Measurements from ENCODE around the gene HSF5. TPM values are rescaled to one million over a fixed set of nuclear protein-coding genes. Genes with fewer than 3 reads are reported as not detected.

Gene HSF5
- total RNA-seq, 1 donor from 2014 or later: 0.32 TPM

- ATAC-seq: no peak
- no peak for TF ChIP-seq CTCF (IDR thresholded peaks at IDR 0.05)
- H3K4me1 ChIP-seq: peaks cover 9% of the 10 kb centered on the region
- no peak for DNase-seq
- no peaks in the 10 kb centered on the region for H3K27me3 ChIP-seq (ENCODE audit: low read depth)
- intact Hi-C loops (cut with DNase I): no loop called here
- no peak overlapping the region for H3K27ac ChIP-seq
- no peak overlapping the region for H3K4me3 ChIP-seq
- H3K36me3 ChIP-seq: peaks cover 96% of the 10 kb centered on the region
- H3K9me3 ChIP-seq: no peaks in the 10 kb centered on the region
These were observed 13.2 kb upstream of the HSF5 start for GRCh38 chr17:58501451-58501850.

- Histone ChIP-seq H3K4me3 (no peak overlapping the region), H3K36me3 (peaks cover 96% of the 10 kb centered on the region), H3K9me3 (no peaks in the 10 kb centered on the region), H3K27ac (no peak overlapping the region), H3K4me1 (no peaks in the 10 kb centered on the region), H3K27me3 (ENCODE audit: low read depth) (no peaks in the 10 kb centered on the region)
- no peak for TF ChIP-seq CTCF (IDR thresholded peaks at IDR 0.05)
- DNase-seq (no peak), ATAC-seq (no peak)
- intact Hi-C loops (cut with DNase I): no loop called here
These were observed 10.1 kb upstream of the HSF5 start for GRCh38 chr17:58498177-58498828.

- no peaks in the 10 kb centered on the region for H3K4me1 ChIP-seq
- peaks cover 96% of the 10 kb centered on the region for H3K36me3 ChIP-seq
- intact Hi-C loops (cut with DNase I): no loop called here
- H3K27me3 ChIP-seq (ENCODE audit: low read depth): no peaks in the 10 kb centered on the region
- no peak for ATAC-seq
- no peaks in the 10 kb centered on the region for H3K9me3 ChIP-seq
- H3K4me3 ChIP-seq: no peak overlapping the region
- H3K27ac ChIP-seq: no peak overlapping the region
- DNase-seq: no peak
- no peak for TF ChIP-seq CTCF (IDR thresholded peaks at IDR 0.05)
These were observed 5.3 kb upstream of the HSF5 start for GRCh38 chr17:58493506-58493905.

GRCh38 chr17:58492238-58493121 is 4.3 kb upstream of the HSF5 start:
- Histone ChIP-seq H3K4me3 (no peak overlapping the region), H3K9me3 (no peaks in the 10 kb centered on the region), H3K36me3 (peaks cover 96% of the 10 kb centered on the region), H3K27me3 (ENCODE audit: low read depth) (no peaks in the 10 kb centered on the region), H3K4me1 (no peaks in the 10 kb centered on the region), H3K27ac (no peak overlapping the region)
- DNase-seq (no peak), ATAC-seq (no peak)
- TF ChIP-seq CTCF (IDR thresholded peaks at IDR 0.05): no peak
- intact Hi-C loops (cut with DNase I): no loop called here

- TF ChIP-seq CTCF (IDR thresholded peaks at IDR 0.05): no peak
- no peak overlapping the region for H3K4me3 ChIP-seq
- DNase-seq (no peak), ATAC-seq (no peak)
- H3K4me1 ChIP-seq: no peaks in the 10 kb centered on the region
- no peaks in the 10 kb centered on the region for H3K27me3 ChIP-seq (ENCODE audit: low read depth)
- peaks cover 91% of the 10 kb centered on the region for H3K36me3 ChIP-seq
- intact Hi-C loops (cut with DNase I): no loop called here
- H3K9me3 ChIP-seq: no peaks in the 10 kb centered on the region
- no peak overlapping the region for H3K27ac ChIP-seq
These were observed 3.4 kb upstream of the HSF5 start for GRCh38 chr17:58491510-58492045.
